ENCODE results near the gene LRRC4C. TPM values are rescaled to one million over a fixed set of nuclear protein-coding genes. Genes with fewer than 3 reads are reported as not detected.

Gene LRRC4C
- total RNA-seq, 1 donor from 2014 or later, result not detected

- intact Hi-C loops (cut with micrococcal nuclease), result no loop called here
Measured at GRCh38 chr11:40130427-40130826, 1329.0 kb downstream of the LRRC4C start.

GRCh38 chr11:40129266-40129665 lies 1330.2 kb downstream of the LRRC4C start:
- intact Hi-C loops (cut with micrococcal nuclease), result no loop called here

GRCh38 chr11:40125054-40125453 lies 1334.4 kb downstream of the LRRC4C start:
- intact Hi-C loops (cut with micrococcal nuclease), result no loop called here

GRCh38 chr11:40119661-40120060 lies 1339.8 kb downstream of the LRRC4C start:
- intact Hi-C loops (cut with micrococcal nuclease), result no loop called here

- intact Hi-C loops (cut with micrococcal nuclease), result no loop called here
Measured at GRCh38 chr11:40118780-40119179, 1340.7 kb downstream of the LRRC4C start.

GRCh38 chr11:40118026-40118425 lies 1341.4 kb downstream of the LRRC4C start:
- intact Hi-C loops (cut with micrococcal nuclease), result no loop called here

GRCh38 chr11:40104941-40105550 lies 1354.4 kb downstream of the LRRC4C start:
- intact Hi-C loops (cut with micrococcal nuclease), result no loop called here

- intact Hi-C loops (cut with micrococcal nuclease), result no loop called here
Measured at GRCh38 chr11:40100781-40101180, 1358.7 kb downstream of the LRRC4C start.

GRCh38 chr11:40100162-40100553 lies 1359.3 kb downstream of the LRRC4C start:
- intact Hi-C loops (cut with micrococcal nuclease), result no loop called here

GRCh38 chr11:40099426-40100161 lies 1359.9 kb downstream of the LRRC4C start:
- intact Hi-C loops (cut with micrococcal nuclease), result no loop called here

GRCh38 chr11:40095446-40095845 lies 1364.0 kb downstream of the LRRC4C start:
- intact Hi-C loops (cut with micrococcal nuclease), result no loop called here

- intact Hi-C loops (cut with micrococcal nuclease), result no loop called here
Measured at GRCh38 chr11:40094954-40095353, 1364.5 kb downstream of the LRRC4C start.

GRCh38 chr11:40080434-40080833 lies 1379.0 kb downstream of the LRRC4C start:
- intact Hi-C loops (cut with micrococcal nuclease), result no loop called here

Data from T-helper 1 cell treated with Interleukin-12 subunit alpha and Interleukin-12 subunit beta and Interleukin-4 antibody, amounts not matched to agents 30 ng/mL and 1 ng/mL, for 36 hours (primary cell).